ENCODE measurements around the gene REEP1. TPM values are rescaled to one million over a fixed set of nuclear protein-coding genes. Genes with fewer than 3 reads are reported as not detected.

The REEP1 gene
- total and polyA plus RNA-seq, 2 of the 13 experiments (the other 11 are each of a cell fraction or from before 2014, with no cell fraction given) = 0.27 TPM; not detected in 1

GRCh38 chr2:86300496-86300895, 36.9 kb downstream of the REEP1 start:
- no TSS peak for BruUV-seq (replicated peaks)
- no peaks in the 10 kb centered on the region for H4K20me1 ChIP-seq (ENCODE audit: insufficient read depth, low read length)

More at GRCh38 chr2:86300496-86300895, 36.9 kb downstream of the REEP1 start:
- Histone ChIP-seq H3K4me3 (replicated peaks in 1 of 3; ENCODE audit: insufficient read depth in 1 of 3, low read depth in 2 of 3, low read length in 3 of 3) (no peak overlapping the region), H3K36me3 (replicated peaks in 1 of 2; ENCODE audit: control insufficient read depth in 1 of 2, insufficient read depth in 2 of 2, low read length in 2 of 2) (no peaks in the 10 kb centered on the region), H3K4me2 (ENCODE audit: low read depth, low read length) (no peak overlapping the region), H3K4me1 (ENCODE audit: insufficient read depth, low read length) (no peaks in the 10 kb centered on the region), H3K9ac (ENCODE audit: insufficient read depth, low read depth, low read length) (no peak overlapping the region), H3K27ac (ENCODE audit: extremely low read length, insufficient read depth, low read length) (no peak overlapping the region), H3K27me3 (ENCODE audit: control insufficient read depth in 1 of 2, insufficient read depth in 2 of 2, low read length in 2 of 2) (peaks cover 3 to 37% of the 10 kb centered on the region in 2 experiments; a peak in 3 of 5 replicates), H2AFZ (ENCODE audit: low read length) (no peak overlapping the region), H3K79me2 (ENCODE audit: insufficient read depth, low read length) (no peaks in the 10 kb centered on the region), H3K9me3 (ENCODE audit: low read length) (no peaks in the 10 kb centered on the region)
- TF ChIP-seq TBX2 (CRISPR knock-in tag; IDR thresholded peaks at IDR 0.05; ENCODE audit: borderline replicate concordance) (no peak), ZBTB14 (CRISPR knock-in tag; IDR thresholded peaks at IDR 0.05) (no peak), NR2F2 (IDR thresholded peaks at IDR 0.05; ENCODE audit: borderline replicate concordance, low read depth) (no peak), ZNF407 (CRISPR knock-in tag; IDR thresholded peaks at IDR 0.05; ENCODE audit: not compliant biosample characterization) (no peak), ZNF556 (CRISPR knock-in tag; IDR thresholded peaks at IDR 0.05; ENCODE audit: borderline replicate concordance) (no peak), CENPX (CRISPR knock-in tag; IDR thresholded peaks at IDR 0.05) (no peak), ZNF547 (CRISPR knock-in tag; IDR thresholded peaks at IDR 0.05) (no peak), ZNF607 (CRISPR knock-in tag; IDR thresholded peaks at IDR 0.05; ENCODE audit: borderline replicate concordance) (no peak), ZNF205 (CRISPR knock-in tag; IDR thresholded peaks at IDR 0.05) (no peak)
- ATAC-seq = no peak
- in situ Hi-C loops (cut with HindIII; ENCODE audit: extremely low pct_ligation_motif_present, low pct_unique_long_range_greater_than_20kb) = no loop called here
- no peak for DNase-seq (ENCODE audit: low spot score)
- ChIA-PET POLR2A (no interaction called here), CTCF (ENCODE audit: low intra/inter-chr PET ratio, low total read pairs) (no interaction called here)
- intact Hi-C loops (cut with micrococcal nuclease; ENCODE audit: unreplicated experiment) = no loop called here
- FAIRE-seq = no peak
- WGBS (ENCODE audit: low lambda C conversion rate) = 9% methylated on average over 3 of the region's 3 CpGs
